ENCODE results near the gene ZNF554.
"Not testable (repeated sequence)": the region's sequence is repeated elsewhere in the genome, so short reads cannot be mapped to it uniquely, and the experiment has no call there.

Gene ZNF554

DNA sequence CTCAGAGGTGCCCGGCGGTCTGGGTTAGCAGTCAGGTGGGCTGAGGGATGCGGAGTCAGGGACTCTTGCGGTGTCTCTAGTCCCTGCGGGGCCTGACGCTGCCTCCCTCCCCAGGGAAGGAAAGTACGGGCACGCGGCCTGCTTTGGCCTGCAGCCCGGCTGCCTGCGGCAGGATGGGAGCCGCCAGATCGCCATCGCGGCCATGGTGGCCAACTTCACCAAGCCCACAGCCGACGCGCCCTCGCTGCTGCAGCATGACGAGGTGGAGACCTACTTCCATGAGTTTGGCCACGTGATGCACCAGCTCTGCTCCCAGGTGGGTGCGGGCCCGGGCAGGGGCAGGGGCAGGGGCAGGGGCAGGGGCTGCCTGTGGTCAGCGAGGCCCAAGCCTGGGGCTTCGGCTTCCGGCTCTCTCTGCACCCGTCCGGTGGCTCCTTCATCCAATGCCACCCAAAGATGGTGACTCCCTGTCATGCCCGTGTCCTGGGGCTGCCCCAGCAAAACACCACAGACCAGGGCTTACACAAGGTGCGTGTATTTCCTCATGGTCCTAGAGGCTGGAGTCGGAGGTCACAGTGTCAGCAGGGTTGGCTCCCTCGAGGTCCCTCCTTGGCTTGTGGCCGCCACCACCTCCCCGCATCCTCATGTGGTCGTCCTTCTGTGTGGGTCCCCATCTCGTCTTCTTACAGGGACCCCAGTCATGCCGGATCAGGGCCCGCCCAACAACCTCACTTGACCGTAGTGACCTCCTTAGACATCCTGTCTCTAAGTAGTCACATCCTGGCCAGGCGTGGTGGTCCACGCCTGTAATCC is 11.3 kb upstream of the ZNF554 start:
- DNase-seq = no peak

DNA sequence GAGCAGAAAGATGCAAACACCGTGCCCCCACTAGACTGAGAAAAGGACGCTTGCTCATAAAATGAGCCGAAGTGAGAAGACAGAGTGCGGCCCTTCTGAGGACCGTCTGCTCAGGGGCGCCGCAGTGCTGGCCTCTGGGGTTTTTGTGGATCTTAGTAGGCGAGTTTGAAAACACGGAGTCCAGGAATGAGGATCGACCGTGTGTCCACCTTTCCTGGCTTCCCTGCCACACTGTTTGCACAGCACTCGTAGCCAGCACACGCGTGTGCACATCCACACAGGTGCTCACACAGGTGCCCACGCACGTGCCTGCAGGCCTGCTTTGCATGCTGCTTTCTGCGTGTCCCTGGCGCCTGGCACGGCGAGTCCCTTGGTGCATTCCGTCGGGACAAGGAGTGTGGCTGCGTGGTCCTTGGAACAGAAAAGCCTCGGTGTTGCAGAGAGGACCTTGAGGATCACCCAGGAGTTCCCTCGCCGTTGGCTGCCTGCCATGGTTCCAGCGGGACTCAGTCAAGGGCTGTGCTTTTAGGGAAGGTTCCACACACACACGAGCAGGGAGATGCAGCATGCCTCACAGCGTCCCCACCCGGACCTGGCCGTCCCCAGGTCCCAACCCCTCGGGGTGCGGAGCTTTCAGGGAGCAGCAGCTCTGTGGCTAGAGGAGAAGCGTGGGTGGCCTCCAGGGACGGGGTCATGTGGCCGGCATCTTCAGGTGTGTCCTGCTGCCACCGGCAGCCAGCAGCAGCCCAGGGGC is 10.1 kb upstream of the ZNF554 start:
- no peak for DNase-seq

DNA sequence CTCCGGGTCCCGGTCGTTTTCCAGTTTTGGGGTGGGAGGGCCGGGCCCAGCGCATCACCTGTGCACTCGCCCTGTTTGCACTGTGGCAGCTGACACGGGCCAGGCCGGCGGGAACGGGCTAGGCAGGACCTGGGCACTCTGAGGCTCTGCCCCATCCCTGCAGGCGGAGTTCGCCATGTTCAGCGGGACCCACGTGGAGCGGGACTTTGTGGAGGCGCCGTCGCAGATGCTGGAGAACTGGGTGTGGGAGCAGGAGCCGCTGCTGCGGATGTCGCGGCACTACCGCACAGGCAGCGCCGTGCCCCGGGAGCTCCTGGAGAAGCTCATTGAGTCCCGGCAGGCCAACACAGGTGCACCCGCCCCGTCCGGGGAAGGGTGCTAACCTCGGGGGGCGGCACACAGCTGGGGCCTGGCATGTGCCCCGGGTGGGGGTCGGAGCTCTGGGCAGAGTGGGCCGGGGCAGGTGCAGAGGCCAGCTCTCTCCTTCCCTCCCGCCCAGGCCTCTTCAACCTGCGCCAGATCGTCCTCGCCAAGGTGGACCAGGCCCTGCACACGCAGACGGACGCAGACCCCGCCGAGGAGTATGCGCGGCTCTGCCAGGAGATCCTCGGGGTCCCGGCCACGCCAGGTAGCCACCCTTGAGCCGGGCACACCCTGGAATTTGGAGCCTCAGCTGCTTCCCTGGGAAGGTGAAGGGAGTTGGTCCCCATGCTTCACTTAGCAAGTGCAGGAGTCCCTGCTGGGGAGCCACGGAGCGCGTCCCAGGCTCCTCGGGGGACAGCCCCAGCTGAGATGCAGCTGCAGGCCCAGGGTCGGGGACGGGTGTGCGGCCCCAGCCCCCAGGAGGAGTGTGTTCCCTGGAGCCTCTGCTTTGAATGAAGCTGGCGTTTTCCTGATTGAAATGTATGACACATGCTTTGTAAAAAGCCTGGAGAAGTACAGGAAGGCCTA is 9.3 kb upstream of the ZNF554 start:
- no peak for DNase-seq

DNA sequence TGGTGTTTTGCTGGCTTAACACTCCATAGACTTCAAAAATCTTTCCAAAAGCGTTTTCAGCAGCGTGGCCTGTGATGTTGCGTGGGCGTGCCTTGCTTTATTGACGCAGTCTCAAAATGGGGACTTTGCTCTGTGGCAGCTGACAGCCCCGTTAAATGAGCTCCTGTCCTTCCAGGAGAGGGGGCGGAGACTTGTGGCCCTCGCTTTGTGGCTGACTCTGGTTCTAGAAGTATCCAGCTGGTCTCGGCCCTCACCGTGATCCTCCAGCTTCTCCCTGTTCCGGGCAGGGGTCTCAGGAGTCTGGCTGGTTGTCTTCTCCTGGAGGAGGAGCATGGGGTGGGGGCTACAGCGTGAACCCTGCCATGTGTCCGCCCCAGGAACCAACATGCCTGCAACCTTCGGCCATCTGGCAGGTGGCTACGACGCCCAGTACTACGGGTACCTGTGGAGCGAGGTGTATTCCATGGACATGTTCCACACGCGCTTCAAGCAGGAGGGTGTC is 8.4 kb upstream of the ZNF554 start:
- DNase-seq = no peak

DNA sequence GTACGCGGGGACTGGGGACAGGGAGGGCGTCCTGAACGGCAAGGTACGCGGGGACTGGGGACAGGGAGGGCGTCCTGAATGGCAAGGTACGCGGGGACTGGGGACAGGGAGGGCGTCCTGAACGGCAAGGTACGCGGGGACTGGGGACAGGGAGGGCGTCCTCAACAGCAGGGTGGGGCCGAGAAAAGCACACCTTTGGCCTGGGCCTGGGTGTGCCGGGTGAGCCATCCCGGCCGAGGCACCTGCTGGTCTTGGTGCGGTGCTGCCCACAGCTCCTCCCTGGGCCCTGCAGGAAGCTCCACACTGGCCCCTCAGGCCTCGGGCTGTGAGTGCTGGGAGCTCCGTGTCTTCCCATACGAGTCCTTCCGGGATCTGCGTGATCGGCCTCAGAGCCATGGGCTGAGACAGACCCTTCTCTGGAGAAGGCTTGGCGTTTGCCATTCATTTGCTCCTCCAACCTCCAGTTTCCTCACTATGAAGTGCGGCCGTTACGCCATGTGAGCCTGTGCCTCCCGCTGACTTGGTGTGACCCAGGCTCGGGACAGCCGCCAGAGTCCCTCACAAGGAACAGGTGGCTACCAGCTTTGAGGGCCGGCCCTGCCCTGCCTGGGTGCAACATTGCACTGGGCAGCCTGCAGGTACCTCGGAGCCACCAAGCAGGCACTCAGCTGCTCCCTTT is 7.8 kb upstream of the ZNF554 start:
- no peak for DNase-seq

DNA sequence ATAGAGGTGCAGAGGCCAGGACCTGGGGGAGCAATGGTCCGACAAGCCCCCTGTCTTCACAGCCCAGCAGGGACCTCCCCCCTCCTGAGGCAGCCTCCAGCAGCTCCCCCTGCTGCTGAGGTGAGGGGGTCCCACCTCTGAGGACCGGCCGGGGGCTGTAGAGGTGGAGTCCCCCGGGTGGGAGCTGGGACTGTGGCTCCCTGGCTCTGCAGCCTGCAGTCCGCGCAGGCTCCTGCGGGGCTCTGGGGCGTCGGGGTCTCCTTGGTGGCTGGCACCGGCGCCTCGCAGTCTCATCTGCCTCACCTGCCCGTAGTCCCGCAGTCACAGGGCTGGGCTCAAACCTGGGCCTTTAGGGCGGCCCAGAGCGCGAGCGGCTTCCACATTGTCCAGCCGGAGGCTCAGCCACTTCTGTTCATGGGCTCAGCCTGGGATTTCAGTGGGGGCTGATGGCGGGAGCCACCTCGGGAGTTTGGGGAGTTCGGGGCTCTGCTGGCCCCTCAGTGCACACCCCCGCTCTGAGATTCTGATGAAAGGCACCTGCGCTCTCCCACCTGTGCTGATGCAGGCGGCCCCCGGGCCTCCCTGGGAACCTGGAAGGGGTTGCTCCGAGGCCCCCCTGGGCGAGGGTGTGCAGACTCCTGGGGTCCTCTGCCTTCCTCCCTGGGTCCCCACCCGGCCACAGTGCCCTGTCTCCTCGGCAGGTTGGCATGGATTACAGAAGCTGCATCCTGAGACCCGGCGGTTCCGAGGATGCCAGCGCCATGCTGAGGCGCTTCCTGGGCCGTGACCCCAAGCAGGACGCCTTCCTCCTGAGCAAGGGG is 7.0 kb upstream of the ZNF554 start:
- DNase-seq = no peak

DNA sequence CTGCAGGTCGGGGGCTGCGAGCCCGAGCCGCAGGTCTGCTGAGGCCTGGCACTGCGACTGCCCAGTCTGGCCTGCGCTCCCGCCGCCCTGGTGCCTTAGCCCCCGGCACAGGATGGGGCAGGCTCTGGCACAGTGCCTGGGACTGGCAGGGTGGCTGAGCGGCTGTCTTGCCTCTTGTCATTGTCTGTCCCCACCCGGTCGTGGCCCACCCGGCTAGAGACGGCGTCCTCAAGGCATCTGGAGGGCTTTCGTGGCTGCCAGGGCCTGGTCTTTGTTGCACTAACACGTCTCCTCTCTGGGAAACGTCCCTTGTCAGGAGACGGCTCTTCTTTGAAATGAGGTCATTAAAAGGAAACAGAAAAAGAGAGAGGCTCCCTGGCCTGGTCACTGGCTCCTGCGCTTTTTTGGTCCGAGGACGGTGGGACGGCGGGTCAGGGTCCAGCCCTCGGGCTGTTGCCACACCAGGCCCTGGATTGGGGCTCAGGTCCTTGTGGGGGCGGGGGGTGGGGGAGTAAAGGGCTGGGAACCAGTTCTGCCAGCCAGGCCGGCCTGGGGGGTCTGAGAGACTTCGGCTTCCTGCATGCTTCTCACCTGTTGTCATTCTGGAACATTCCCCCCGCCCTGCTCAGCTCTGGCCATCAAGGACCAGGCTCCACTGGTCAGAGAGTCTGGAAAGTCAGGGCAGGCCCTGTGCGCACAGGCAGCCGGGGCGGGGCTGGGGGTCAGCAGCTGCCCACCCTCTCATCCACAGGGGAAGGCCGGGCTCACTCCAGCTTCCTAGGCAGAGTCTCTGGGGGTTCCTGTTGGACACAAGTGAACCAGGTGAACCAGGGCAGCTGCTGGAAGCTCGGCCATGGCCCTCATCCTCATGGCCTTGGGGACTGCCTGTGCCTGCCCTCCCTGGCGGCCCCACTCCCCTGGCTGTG is 6.2 kb upstream of the ZNF554 start:
- no peak for DNase-seq

DNA sequence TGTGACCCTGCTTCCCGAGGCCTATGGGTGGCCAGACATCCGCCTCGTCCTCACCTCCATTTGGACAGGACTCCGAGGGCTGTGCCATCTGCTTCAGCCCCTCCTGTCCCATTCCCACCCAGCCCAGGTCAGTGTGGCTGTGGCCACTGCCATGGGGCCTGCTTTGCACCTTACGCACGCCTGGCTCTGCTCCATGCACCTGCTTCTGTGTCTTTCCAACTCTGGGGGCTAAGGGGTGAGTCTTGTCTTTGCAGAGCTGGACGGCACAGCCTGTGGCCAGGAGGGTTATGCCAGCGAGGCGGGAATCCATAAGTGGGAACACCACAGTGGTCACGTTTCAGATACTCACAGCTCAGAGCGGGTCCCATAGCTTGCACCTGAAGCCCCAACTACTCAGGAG is 5.2 kb upstream of the ZNF554 start:
- DNase-seq = no peak

DNA sequence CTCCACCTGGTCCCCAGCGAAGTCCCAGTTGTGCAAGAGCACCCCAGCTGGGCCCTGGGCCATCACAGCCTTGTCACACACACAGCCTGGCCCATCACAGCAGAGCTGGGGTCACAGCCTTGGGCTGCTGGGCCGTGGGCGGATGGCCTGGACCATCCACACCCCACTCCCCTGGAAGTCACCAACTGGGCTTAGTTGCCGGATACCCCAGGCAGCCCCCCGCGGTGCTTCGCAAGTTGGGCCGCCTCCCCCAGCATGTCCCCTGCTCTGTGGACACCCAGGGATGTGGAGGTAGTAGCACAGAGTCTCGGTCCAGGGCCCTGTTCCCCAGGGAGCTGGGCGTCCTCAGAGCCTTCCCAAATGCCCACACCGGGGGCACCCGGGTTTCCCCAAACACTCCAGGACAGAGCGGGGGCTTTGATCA is 4.5 kb upstream of the ZNF554 start:
- DNase-seq = no peak

DNA sequence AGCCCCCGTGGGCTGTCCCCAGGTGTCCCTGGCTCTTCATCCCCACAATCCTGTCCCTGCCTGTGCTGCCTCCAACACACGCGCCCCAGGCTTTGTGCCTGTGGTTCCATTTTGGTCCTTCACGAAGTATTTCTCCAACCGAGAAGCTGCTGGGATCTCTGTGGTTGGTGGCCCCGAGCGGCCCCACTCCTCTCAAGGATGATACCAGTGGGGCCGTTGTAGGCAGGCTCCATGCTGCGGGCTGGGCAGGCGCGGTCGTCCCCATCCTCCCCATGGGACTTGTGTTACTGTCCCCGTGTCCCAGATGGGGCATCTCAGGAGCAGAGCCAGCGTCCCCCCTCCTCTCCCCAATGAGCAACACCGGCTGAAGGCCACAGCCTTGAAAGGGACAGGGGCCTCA is 3.7 kb upstream of the ZNF554 start:
- no peak for DNase-seq

DNA sequence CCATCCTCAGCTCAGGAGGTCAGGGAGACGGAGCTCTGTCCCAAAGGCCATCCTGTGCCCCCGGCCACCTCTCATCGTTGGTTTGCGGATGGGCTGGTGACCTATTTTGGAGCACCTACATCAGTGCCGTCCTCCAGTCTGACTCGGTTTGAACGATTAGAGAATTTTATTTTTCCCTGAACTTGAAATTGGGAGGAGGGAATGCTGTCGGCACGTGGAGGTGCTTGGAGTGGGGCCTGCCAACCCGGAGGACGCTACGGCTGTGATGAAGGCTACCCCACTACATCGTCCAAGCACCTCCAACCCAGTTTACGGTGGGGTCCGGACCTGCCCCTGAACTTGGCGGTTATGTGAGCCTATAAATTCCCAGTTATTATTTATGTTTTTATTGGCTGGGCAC is 3.0 kb upstream of the ZNF554 start:
- DNase-seq = no peak

DNA sequence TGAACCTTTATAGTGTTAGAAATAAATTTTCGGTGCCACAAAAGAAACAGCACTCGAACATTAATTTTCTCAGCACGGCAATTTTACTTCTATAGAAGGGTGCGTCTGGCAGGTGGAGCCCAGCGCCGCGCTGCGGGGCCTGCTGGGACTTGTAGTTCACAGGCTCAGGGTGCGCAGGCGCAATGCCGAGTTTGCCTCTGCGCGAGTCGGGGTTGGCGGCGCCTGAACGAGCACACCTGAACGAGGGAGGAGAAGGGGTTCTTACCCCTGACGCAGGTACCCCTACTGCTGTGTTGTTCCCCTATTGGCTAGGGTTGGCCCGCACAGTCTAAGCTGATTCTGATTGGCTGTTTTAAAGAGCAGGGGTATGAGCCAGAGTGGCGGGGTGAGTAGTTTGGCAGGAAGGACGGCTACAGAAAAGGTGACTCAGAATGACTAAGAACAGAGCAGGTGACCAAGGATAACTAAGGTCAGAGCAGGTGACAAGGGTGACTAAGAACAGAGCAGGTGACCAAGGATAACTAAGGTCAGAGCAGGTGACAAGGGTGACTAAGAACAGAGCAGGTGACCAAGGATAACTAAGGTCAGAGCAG is 2.3 kb upstream of the ZNF554 start:
- DNase-seq = not testable (repeated sequence)

DNA sequence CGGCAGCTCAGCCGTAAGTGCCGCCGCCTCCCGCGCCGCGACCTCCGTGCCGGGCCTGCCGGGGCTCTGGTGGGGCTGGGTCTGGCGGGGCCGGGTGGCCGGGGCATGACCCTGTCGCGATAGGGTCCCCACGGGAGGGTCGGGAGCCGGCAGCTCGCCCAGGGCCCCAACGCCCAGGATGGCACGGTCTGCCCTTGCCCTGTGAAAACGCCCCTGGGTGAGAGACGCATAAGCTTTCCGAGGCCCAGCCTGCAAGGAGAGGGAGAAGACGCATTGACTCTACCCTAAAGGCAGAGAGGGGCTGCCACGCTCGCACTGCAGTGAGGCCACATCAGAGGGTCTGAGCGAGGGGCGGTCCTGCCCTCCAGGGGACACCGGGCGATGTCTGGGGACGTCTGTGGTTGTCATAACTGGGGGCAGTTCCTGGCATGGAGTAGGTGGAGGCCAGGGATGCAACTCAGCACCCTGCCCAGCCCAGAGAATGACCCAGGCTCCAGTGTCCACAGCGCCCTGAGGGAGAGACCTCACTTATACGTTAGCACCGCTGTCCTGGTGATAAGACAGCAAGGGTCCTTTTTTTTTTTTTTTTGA is 539 bp downstream of the ZNF554 start:
- no peak for DNase-seq

DNA sequence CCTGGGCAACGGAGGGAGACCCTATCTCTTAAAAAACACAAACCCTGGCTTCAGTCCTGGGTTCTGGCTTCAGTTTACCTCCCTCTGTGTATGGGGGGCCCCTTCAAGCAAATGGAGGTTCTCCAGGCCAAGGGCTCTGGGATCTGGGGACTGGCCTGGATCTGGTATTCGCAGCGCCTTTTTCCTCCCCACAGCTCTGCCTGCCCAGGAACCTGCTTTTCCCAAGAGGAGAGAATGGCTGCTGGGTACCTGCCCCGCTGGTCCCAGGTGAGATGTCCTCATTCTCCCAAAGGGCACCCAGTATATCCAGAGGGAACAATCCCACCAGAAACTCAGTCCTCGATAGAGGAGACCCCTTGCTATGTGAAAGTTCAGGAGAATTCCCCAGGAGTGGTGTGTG is 3.2 kb downstream of the ZNF554 start:
- no peak for DNase-seq

DNA sequence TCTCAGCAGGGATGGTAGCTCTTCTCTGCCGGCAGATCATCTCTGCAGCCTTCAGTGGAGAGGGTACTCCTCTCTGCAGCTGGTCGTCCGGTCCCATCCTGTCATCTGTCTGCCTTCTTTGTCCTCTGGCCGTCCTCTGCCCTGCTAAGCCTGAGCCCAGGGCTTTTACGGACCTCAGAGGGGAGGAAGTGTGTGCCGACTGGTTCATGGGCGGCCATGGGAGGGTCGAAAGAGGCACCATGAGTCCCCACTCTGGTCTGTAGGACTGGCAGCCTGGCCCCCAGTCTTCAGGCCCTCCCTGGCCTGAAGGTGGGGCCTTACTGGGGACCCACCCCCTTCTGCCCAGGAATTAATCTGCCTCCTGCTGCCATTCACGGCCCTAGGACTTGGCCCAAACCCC is 4.0 kb downstream of the ZNF554 start:
- DNase-seq = no peak

DNA sequence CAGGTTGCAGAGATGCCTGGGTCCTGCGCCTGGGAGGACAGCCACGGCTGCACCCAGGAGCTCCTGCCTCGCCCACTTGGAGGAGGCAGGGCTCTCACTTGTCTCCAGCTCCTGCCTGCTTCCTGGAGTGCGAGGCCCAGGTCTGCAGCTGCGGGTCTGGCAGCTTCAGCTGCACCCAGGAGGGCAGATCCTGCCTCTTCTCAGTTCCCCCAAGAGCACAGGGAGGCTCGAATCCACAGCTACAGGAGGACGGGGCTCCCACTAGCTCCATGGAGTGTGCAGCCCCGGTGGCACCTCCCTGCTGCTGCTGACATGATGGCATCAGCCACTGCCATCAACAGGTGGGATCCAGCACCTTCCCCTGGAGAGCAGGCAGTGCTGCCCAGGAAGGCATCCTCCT is 4.5 kb downstream of the ZNF554 start:
- no peak for DNase-seq

DNA sequence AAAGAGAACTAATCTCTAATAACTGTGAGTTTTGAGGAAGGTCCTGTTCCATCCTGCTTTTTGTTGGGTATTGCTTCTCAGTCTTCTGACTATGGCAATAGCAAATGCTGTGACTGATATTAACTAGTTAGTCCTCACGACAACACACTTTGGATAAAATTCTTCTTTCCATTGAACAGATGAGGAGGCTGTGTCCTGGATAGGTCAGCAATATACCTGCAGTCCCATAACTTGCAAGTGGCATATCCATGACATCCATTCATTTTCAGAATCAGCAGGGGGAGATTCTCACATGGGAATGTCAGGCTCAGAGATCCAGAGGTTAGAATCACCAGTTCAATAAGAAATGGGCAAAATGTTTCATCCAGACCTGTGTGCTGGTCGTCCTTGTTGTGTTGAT is 7.4 kb downstream of the ZNF554 start:
- no peak for DNase-seq

DNA sequence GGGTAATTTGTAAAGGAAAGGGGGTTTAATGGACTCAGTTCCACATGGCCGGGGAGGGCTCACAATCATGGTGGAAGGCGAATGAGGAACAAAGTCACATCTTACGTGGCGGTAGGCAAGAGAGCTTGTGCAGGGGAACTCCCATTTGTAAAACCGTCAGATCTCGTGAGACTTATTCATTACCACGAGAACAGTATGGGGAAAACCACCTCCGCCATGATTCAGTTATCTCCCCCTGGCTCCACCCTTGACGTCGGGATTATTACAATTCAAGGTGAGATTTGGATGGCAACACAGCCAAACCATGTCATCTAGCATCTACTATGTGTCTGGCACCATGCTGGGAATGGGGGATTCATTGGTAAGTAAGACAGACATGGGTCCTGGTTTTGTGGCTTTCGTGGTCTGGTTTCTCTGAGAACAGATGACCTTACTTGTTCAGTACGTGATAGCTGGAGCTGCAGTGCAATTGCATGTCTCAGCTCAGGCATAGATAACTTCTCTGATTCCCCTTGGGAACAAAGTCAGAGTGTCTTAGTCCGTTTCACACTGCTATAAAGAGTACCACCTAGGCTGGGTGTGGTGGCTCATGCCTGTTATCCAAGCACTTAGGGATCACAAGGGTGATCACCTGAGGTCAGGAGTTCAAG is 8.3 kb downstream of the ZNF554 start:
- no peak for DNase-seq

DNA sequence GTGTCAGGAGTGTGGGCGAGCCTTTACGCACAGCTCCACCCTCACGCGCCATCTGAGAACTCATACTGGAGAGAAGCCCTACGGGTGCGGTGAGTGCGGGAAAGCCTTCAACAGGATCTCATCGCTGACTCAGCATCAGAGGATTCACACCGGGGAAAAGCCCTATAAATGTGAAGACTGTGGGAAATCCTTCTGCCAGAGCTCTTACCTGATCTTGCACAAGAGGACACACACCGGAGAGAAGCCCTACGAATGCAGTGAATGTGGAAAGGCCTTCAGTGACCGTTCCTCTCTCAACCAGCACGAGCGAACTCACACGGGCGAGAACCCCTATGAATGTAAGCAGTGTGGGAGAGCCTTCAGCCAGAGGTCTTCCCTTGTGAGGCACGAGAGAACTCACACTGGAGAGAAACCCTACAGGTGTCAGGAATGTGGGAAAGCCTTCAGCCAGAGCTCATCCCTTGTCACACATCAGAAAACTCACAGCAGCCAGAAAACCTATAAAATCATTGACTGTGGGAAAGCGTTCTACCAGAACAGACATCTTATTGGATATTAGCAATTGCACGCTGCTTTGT is 14.7 kb downstream of the ZNF554 start:
- DNase-seq = no peak
